Mesendoderm (in vitro differentiated cells): Measurements from ENCODE around the gene KLHL29.

Source experiments
- DNase-seq: peaks from one replicate; pipeline ENCODE4 v3.0.0; 2013
- H2AK5ac ChIP-seq: 2 replicates; pipeline ENCODE4 v1.6.1; 2013; ENCODE audit warnings: low read length, inconsistent platforms
- H2BK120ac ChIP-seq: 2 replicates; pipeline ENCODE4 v1.6.1; 2013; ENCODE audit warnings: low read depth, mild to moderate bottlenecking, low read length, moderate library complexity, mixed read lengths
- H2BK15ac ChIP-seq: replicated peaks from 2 replicates; pipeline ENCODE4 v1.6.1; 2013; ENCODE audit warnings: low read depth, mild to moderate bottlenecking, moderate library complexity
- H2BK5ac ChIP-seq: 2 replicates; pipeline ENCODE4 v1.6.1; 2013; ENCODE audit warnings: low read length, inconsistent platforms
- H3K18ac ChIP-seq: 2 replicates; pipeline ENCODE4 v1.6.1; 2013; ENCODE audit warnings: mild to moderate bottlenecking, low read length, mixed read lengths
- H3K23ac ChIP-seq: one replicate; pipeline ENCODE4 v1.6.1; 2013; ENCODE audit warnings: low read length
- H3K27ac ChIP-seq: 2 replicates; pipeline ENCODE4 v1.5.1; 2013; ENCODE audit warnings: low read depth, mild to moderate bottlenecking, inconsistent platforms, low read length, moderate library complexity
- H3K27me3 ChIP-seq: 2 replicates; pipeline ENCODE4 v1.6.1; 2013; ENCODE audit warnings: low read length, control low read depth, mild to moderate bottlenecking, inconsistent platforms; ENCODE audit not compliant: insufficient read depth, poor library complexity
- H3K36me3 ChIP-seq: 2 replicates; pipeline ENCODE4 v1.6.1; 2013; ENCODE audit warnings: low read length, inconsistent platforms; ENCODE audit not compliant: control insufficient read depth, insufficient read depth
- H3K4ac ChIP-seq: one replicate; pipeline ENCODE4 v1.6.1; 2013; ENCODE audit warnings: low read depth, mild to moderate bottlenecking, low read length, moderate library complexity
- H3K4me1 ChIP-seq: 2 replicates; pipeline ENCODE4 v1.6.1; 2013; ENCODE audit warnings: low read depth, low read length, inconsistent platforms; ENCODE audit not compliant: control insufficient read depth
- H3K4me2 ChIP-seq: 2 replicates; pipeline ENCODE4 v1.6.1; 2013; ENCODE audit warnings: low read length
- H3K4me3 ChIP-seq: 2 replicates; pipeline ENCODE4 v1.5.1; 2013; ENCODE audit warnings: mild to moderate bottlenecking, low read length
- H3K56ac ChIP-seq: one replicate; pipeline ENCODE4 v1.6.1; 2013; ENCODE audit warnings: low read length
- H3K79me1 ChIP-seq: 2 replicates; pipeline ENCODE4 v1.6.1; 2013; ENCODE audit warnings: low read length, inconsistent platforms
- H3K79me2 ChIP-seq: 2 replicates; pipeline ENCODE4 v1.6.1; 2013; ENCODE audit warnings: mild to moderate bottlenecking, low read length; ENCODE audit not compliant: control insufficient read depth, insufficient read depth
- H3K9ac ChIP-seq: 2 replicates; pipeline ENCODE4 v1.6.1; 2013; ENCODE audit warnings: low read length, inconsistent platforms
- H4K5ac ChIP-seq: one replicate; pipeline ENCODE4 v1.6.1; 2013; ENCODE audit warnings: low read length
- H4K8ac ChIP-seq: one replicate; pipeline ENCODE4 v1.6.1; 2013; ENCODE audit warnings: low read depth, mild to moderate bottlenecking, control low read depth, low read length, moderate library complexity
- WGBS: extraction: QIAGEN DNeasy Blood & Tissue Kit; methylation state at CpG from one replicate; pipeline ENCODE4 v1.1.7; 2013; ENCODE audit warnings: low lambda C conversion rate, missing lambda C conversion rate; ENCODE audit not compliant: insufficient coverage; ENCODE audit errors: extremely low coverage; 5-methylcytosine and 5-hydroxymethylcytosine counted together

KLHL29 gene

DNA sequence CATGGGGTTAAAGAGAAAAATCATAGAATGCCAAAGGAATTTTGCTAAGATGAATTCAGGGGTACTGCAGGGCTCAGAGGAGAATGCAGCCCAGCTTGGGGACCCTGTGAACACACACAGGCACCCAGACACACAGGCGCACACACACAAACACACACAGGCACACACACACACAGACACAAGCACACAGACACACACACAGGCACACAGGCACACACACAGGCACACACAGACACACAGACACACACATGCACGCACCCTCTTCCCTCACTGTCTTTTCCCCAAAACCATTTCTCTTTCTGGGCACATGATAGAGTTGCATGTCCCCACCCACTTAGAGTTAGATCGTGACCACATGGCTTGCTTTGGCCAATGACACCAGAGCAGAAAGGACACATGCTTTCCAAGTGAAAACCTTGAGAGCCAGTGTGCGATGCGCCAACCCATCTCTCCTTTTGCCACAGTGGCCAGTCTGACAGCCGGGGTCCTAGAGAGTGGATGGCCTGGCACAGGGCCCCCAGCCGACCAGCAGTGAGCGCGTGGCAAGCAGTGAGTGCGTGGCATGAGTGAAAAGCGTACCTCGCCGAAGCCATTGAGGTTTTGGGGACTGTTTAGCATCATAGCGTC, 163.3 kb downstream of the KLHL29 start:
- no peak overlapping the region for H3K4ac ChIP-seq
- no peak overlapping the region for H2BK15ac ChIP-seq
- no peak overlapping the region for H3K23ac ChIP-seq
- H3K4me2 ChIP-seq: no peak overlapping the region
- no peak overlapping the region for H4K5ac ChIP-seq
- H3K27ac ChIP-seq: no peak overlapping the region
- no peaks in the 10 kb centered on the region for H3K4me1 ChIP-seq
- H3K27me3 ChIP-seq: no peaks in the 10 kb centered on the region
- H2BK120ac ChIP-seq: no peak overlapping the region
- H2AK5ac ChIP-seq: no peak overlapping the region
- H2BK5ac ChIP-seq: no peak overlapping the region
- H3K9ac ChIP-seq: no peak overlapping the region
- no peak overlapping the region for H3K4me3 ChIP-seq
- H4K8ac ChIP-seq: no peak overlapping the region
- no peak overlapping the region for H3K56ac ChIP-seq
- no peaks in the 10 kb centered on the region for H3K79me2 ChIP-seq
- no peak for DNase-seq
- no peaks in the 10 kb centered on the region for H3K79me1 ChIP-seq
- no peaks in the 10 kb centered on the region for H3K36me3 ChIP-seq
- no peak overlapping the region for H3K18ac ChIP-seq
- no CpG with 5 or more reads among the region's 14 CpGs for WGBS

DNA sequence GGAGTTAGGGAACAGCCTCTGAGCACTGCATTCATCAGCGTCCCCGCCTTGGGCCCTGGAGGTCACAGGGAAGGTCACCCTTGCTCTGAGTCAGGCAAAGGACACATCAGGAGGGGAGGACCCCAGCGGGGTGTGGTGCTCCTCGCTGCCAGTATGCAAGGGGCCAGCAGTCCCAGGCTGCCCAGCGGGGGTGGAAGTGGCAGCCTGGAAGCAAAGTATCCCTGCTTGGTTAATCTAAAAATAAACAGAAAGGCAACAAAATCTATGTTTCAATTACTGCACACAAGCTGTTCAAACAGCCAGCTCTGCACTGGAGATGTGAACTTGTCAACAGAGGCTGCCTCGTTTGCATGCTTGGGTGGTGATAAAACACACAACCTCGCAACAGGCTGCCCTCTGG, 164.1 kb downstream of the KLHL29 start:
- Histone ChIP-seq H4K8ac (no peak overlapping the region), H3K4me2 (no peak overlapping the region), H3K27ac (no peak overlapping the region), H3K79me2 (no peaks in the 10 kb centered on the region), H3K9ac (no peak overlapping the region), H4K5ac (no peak overlapping the region), H3K23ac (no peak overlapping the region), H2BK5ac (no peak overlapping the region), H3K36me3 (no peaks in the 10 kb centered on the region), H3K27me3 (no peaks in the 10 kb centered on the region), H3K4me1 (no peaks in the 10 kb centered on the region), H3K18ac (no peak overlapping the region), H3K4me3 (no peak overlapping the region), H2AK5ac (no peak overlapping the region), H3K79me1 (no peaks in the 10 kb centered on the region), H2BK120ac (no peak overlapping the region), H2BK15ac (no peak overlapping the region), H3K4ac (no peak overlapping the region), H3K56ac (no peak overlapping the region)
- DNase-seq: no peak
- WGBS: no CpG with 5 or more reads among the region's 7 CpGs

DNA sequence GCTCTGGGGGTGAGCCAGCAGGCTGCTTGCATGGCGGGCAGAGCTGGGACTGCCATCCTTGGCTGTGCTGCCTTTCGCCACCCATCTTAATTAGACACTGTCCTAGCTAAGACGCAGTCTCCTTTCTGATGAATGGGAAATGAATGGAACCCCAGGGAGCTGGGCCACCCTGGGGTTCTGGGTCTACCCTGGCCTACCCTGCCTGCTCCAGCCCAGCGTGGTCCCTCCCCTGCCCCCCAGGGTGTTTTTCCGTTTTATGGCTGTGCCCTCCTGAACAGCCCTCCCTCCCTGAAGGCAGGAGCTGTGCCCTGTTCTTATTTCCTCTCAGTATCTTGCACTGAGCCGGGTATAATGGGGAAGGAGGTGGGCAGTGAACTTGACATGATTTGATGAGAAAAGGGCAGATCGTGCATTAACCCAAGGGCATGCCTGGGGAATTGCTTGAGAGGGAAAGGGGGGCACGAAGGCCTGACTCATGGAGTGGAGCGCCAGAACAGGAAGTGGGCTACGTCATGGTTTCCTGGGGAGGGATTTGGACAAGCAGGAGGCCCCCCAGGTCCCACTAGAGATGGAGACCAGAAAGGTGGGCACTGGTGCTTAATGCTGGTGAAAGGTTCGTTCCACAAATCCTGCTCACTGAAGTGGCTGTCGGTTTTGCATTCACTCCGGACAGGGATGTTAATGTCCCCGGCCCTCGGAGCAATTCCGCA, 165.0 kb downstream of the KLHL29 start:
- no peak overlapping the region for H3K4me2 ChIP-seq
- no CpG with 5 or more reads among the region's 16 CpGs for WGBS

DNA sequence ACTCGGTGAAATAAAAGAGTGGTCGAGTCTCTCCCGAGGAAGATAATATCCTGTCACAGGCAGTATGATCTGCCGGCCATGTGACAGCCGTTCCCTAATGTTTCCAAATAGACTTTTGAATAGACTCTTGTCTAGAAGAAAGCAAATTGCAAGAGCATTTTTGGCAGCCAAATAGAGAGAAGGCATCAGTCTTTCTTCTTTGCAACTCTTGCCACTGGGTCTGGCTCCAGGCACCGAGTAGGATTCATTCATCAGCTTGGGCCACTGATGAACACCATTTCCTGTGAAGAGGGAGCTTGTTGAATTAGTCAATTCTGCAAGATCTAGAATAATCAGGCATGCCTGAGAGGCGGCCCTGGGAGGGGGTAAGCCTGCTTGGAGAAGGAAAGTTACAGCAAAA, 165.6 kb downstream of the KLHL29 start:
- DNase-seq: no peak
- Histone ChIP-seq H3K56ac (no peak overlapping the region), H3K27ac (no peak overlapping the region), H2AK5ac (no peak overlapping the region), H4K5ac (no peak overlapping the region), H3K79me1 (no peaks in the 10 kb centered on the region), H3K4me2 (no peak overlapping the region), H3K18ac (no peak overlapping the region), H3K79me2 (no peaks in the 10 kb centered on the region), H2BK15ac (no peak overlapping the region), H3K23ac (no peak overlapping the region), H4K8ac (no peak overlapping the region), H3K4me1 (no peaks in the 10 kb centered on the region), H3K36me3 (no peaks in the 10 kb centered on the region), H3K9ac (no peak overlapping the region), H3K4ac (no peak overlapping the region), H2BK120ac (no peak overlapping the region), H3K4me3 (no peak overlapping the region), H3K27me3 (no peaks in the 10 kb centered on the region), H2BK5ac (no peak overlapping the region)
- no CpG with 5 or more reads among the region's 7 CpGs for WGBS

More for the DNA sequence above, 165.0 kb downstream of the KLHL29 start:
- Histone ChIP-seq H3K27me3 (no peaks in the 10 kb centered on the region), H4K5ac (no peak overlapping the region), H3K36me3 (no peaks in the 10 kb centered on the region), H2BK5ac (no peak overlapping the region), H3K18ac (no peak overlapping the region), H2AK5ac (no peak overlapping the region), H4K8ac (no peak overlapping the region), H2BK15ac (no peak overlapping the region), H3K23ac (no peak overlapping the region), H3K9ac (no peak overlapping the region), H3K79me1 (no peaks in the 10 kb centered on the region), H3K4ac (no peak overlapping the region), H3K56ac (no peak overlapping the region), H3K4me1 (no peaks in the 10 kb centered on the region), H2BK120ac (no peak overlapping the region), H3K27ac (no peak overlapping the region), H3K79me2 (no peaks in the 10 kb centered on the region), H3K4me3 (no peak overlapping the region)
- DNase-seq: no peak

DNA sequence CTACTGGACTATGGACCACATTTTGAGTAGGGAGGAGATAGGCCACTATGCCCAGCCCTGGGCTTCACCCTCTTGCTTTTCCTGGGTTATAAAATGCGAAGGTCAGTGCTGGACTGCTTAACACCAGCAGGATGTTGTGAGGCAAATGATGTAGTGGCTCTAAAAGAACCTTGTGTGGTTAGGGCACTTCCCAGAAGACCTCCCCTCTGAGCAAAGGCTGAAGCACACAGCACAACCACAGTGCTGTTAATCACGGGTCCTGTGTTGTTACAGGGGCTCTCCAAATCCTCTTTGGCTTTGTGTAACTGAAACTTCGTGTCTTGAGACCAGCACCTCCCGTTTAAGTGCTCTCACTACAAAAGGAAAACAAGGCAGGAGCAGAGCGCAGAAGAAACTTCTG, 166.9 kb downstream of the KLHL29 start:
- H2BK120ac ChIP-seq: no peak overlapping the region
- H4K8ac ChIP-seq: no peak overlapping the region
- H3K4me1 ChIP-seq: no peaks in the 10 kb centered on the region
- no CpG with 5 or more reads among the region's 5 CpGs for WGBS
- H3K27ac ChIP-seq: no peak overlapping the region
- no peak overlapping the region for H3K23ac ChIP-seq
- H3K27me3 ChIP-seq: no peaks in the 10 kb centered on the region
- no peak overlapping the region for H3K9ac ChIP-seq
- no peak overlapping the region for H3K4me3 ChIP-seq
- H2AK5ac ChIP-seq: no peak overlapping the region
- no peaks in the 10 kb centered on the region for H3K79me1 ChIP-seq
- no peak for DNase-seq
- no peaks in the 10 kb centered on the region for H3K79me2 ChIP-seq
- no peak overlapping the region for H3K18ac ChIP-seq
- H2BK5ac ChIP-seq: no peak overlapping the region
- H3K36me3 ChIP-seq: no peaks in the 10 kb centered on the region
- no peak overlapping the region for H3K56ac ChIP-seq
- no peak overlapping the region for H3K4ac ChIP-seq
- H3K4me2 ChIP-seq: no peak overlapping the region
- H2BK15ac ChIP-seq: no peak overlapping the region
- no peak overlapping the region for H4K5ac ChIP-seq

DNA sequence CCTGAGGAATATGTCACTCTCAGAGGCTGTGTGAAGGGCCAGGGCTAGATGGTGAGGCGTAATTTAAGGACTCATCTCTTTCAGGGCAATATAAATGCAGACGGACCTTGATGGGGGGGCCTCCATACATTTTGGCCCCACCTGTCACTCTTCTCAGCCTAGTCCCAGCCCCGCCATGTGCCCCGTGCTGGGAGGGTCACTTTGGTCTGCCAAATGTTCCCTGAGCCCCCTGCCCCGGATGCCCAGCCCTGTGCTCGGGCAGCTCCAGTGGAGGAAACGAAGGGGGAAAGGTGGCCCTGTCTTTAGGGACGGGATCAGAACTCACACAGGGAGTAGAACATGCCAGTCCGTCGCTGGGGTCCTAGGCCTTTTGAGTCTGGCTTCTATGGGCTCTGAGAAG, 168.6 kb downstream of the KLHL29 start:
- no peak for DNase-seq
- Histone ChIP-seq H3K4me2 (no peak overlapping the region), H3K27ac (no peak overlapping the region), H2AK5ac (no peak overlapping the region), H2BK15ac (no peak overlapping the region), H3K9ac (no peak overlapping the region), H4K5ac (no peak overlapping the region), H2BK5ac (no peak overlapping the region), H3K23ac (no peak overlapping the region), H3K4me3 (no peak overlapping the region), H3K4me1 (no peaks in the 10 kb centered on the region), H3K36me3 (no peaks in the 10 kb centered on the region), H3K18ac (no peak overlapping the region), H3K27me3 (no peaks in the 10 kb centered on the region), H3K79me1 (no peaks in the 10 kb centered on the region), H3K4ac (no peak overlapping the region), H2BK120ac (no peak overlapping the region), H3K56ac (no peak overlapping the region), H4K8ac (no peak overlapping the region), H3K79me2 (no peaks in the 10 kb centered on the region)
- no CpG with 5 or more reads among the region's 10 CpGs for WGBS
